Dermis microvascular lymphatic vessel endothelial cell (primary cell): ENCODE measurements around the gene IGFBP3. TPM values are rescaled to one million over a fixed set of nuclear protein-coding genes. Genes with fewer than 3 reads are reported as not detected.

Experiments
- DNase-seq, 2 donors: peaks; one replicate each; pipeline versions ENCODE4 v3.0.0 to v3.0.0-alpha.2; 2010; ENCODE audit warnings: low read depth in 2 of 2
- total RNA-seq: library from RNA; depleted of rRNA; stranded (reverse); fragments of >200 nt; gene quantifications from 2 replicates; pipeline ENCODE4 v1.2.1, GENCODE V29; 2014

Gene IGFBP3
- total RNA-seq, 1 donor from 2014 or later = 1.7 TPM

- peak; percentile 24 to 70 for DNase-seq
Measured at GRCh38 chr7:45923290-45923689, 2.2 kb upstream of the IGFBP3 start.

GRCh38 chr7:45922810-45923209, 1.7 kb upstream of the IGFBP3 start:
- peak in 1 of 2 donors; percentile 40 for DNase-seq

GRCh38 chr7:45921699-45922519, 837 bp upstream of the IGFBP3 start:
- peak; percentile 22 to 70 for DNase-seq

- DNase-seq = no peak
Measured at GRCh38 chr7:45921381-45921698, 268 bp upstream of the IGFBP3 start.

GRCh38 chr7:45919993-45920459, 1.0 kb downstream of the IGFBP3 start:
- no peak for DNase-seq

- no peak for DNase-seq
Measured at GRCh38 chr7:45919231-45919784, 1.8 kb downstream of the IGFBP3 start.

- no peak for DNase-seq
Measured at GRCh38 chr7:45918556-45918955, 2.5 kb downstream of the IGFBP3 start.

GRCh38 chr7:45917658-45918057, 3.4 kb downstream of the IGFBP3 start:
- DNase-seq = peak; percentile 11 to 61

- DNase-seq = no peak
Measured at GRCh38 chr7:45917064-45917463, 4.0 kb downstream of the IGFBP3 start.

- no peak for DNase-seq
Measured at GRCh38 chr7:45915606-45916005, 5.5 kb downstream of the IGFBP3 start.

GRCh38 chr7:45914911-45915310, 6.2 kb downstream of the IGFBP3 start:
- no peak for DNase-seq

- DNase-seq = no peak
Measured at GRCh38 chr7:45912972-45913371, 8.1 kb downstream of the IGFBP3 start.

GRCh38 chr7:45911311-45911710, 9.8 kb downstream of the IGFBP3 start:
- no peak for DNase-seq

GRCh38 chr7:45910855-45911254, 10.2 kb downstream of the IGFBP3 start:
- DNase-seq = no peak

- no peak for DNase-seq
Measured at GRCh38 chr7:45909561-45909960, 11.5 kb downstream of the IGFBP3 start.

GRCh38 chr7:45902820-45903219, 18.3 kb downstream of the IGFBP3 start:
- DNase-seq = no peak

GRCh38 chr7:45901566-45901965, 19.5 kb downstream of the IGFBP3 start:
- DNase-seq = no peak

GRCh38 chr7:45898222-45898621, 22.9 kb downstream of the IGFBP3 start:
- DNase-seq = no peak

- no peak for DNase-seq
Measured at GRCh38 chr7:45897042-45897690, 23.9 kb downstream of the IGFBP3 start.

GRCh38 chr7:45894665-45895062, 26.4 kb downstream of the IGFBP3 start:
- DNase-seq = no peak

GRCh38 chr7:45893996-45894664, 26.9 kb downstream of the IGFBP3 start:
- no peak for DNase-seq

GRCh38 chr7:45893374-45893995, 27.6 kb downstream of the IGFBP3 start:
- DNase-seq = no peak
